H9 (cell line): ENCODE data around the gene HMX1. TPM values are rescaled to one million over a fixed set of nuclear protein-coding genes. Genes with fewer than 3 reads are reported as not detected.

Experiments used
- DNase-seq: peaks from one replicate; pipeline ENCODE4 v3.0.0-alpha.2; 2017
- H2AFZ ChIP-seq: one replicate; pipeline ENCODE4 v1.6.1; 2013; ENCODE audit warnings: mild to moderate bottlenecking, low read length, control low read depth, moderate library complexity
- H2AK5ac ChIP-seq: 2 replicates; pipeline ENCODE4 v1.6.1; 2013; ENCODE audit warnings: low read length, control low read depth, mixed read lengths; ENCODE audit not compliant: insufficient read length
- H2BK120ac ChIP-seq: one replicate; pipeline ENCODE4 v1.6.1; 2013; ENCODE audit warnings: low read depth, mild to moderate bottlenecking, low read length, control low read depth, inconsistent platforms; ENCODE audit not compliant: poor library complexity, severe bottlenecking
- H2BK12ac ChIP-seq: 2 replicates; pipeline ENCODE4 v1.6.1; 2013; ENCODE audit warnings: low read length, control low read depth, mixed read lengths, low read depth; ENCODE audit not compliant: insufficient read length
- H2BK15ac ChIP-seq: 2 replicates; pipeline ENCODE4 v1.6.1; 2013; ENCODE audit warnings: low read depth, low read length, control low read depth
- H2BK20ac ChIP-seq: one replicate; pipeline ENCODE4 v1.6.1; 2013; ENCODE audit warnings: low read depth, mild to moderate bottlenecking, low read length, control low read depth, inconsistent platforms; ENCODE audit not compliant: poor library complexity, severe bottlenecking
- H2BK5ac ChIP-seq: 2 replicates; pipeline ENCODE4 v1.6.1; 2013; ENCODE audit warnings: low read length, control low read depth, mixed read lengths; ENCODE audit not compliant: insufficient read length
- H3K14ac ChIP-seq: 2 replicates; pipeline ENCODE4 v1.6.1; 2013; ENCODE audit warnings: low read length, control low read depth; ENCODE audit not compliant: insufficient read depth
- H3K18ac ChIP-seq: 2 replicates; pipeline ENCODE4 v1.6.1; 2013; ENCODE audit warnings: low read depth, mild to moderate bottlenecking, mixed read lengths, low read length, control low read depth; ENCODE audit not compliant: insufficient read length
- H3K23ac ChIP-seq: 2 replicates; pipeline ENCODE4 v1.6.1; 2013; ENCODE audit warnings: low read length, control low read depth, mixed read lengths, low read depth; ENCODE audit not compliant: insufficient read length
- H3K23me2 ChIP-seq: 2 replicates; pipeline ENCODE4 v1.6.1; 2013; ENCODE audit warnings: low read depth, mild to moderate bottlenecking, mixed read lengths, low read length, control low read depth; ENCODE audit not compliant: insufficient read length, poor library complexity, severe bottlenecking
- H3K27ac ChIP-seq: 2 replicates; pipeline ENCODE4 v1.5.1; 2013; ENCODE audit warnings: low read length, control low read depth, mixed read lengths, low read depth; ENCODE audit not compliant: insufficient read length
- H3K27me3 ChIP-seq: 2 replicates; pipeline ENCODE4 v1.6.1; 2013; ENCODE audit warnings: low read length, control low read depth, inconsistent platforms; ENCODE audit not compliant: insufficient read depth
- H3K4ac ChIP-seq: 2 replicates; pipeline ENCODE4 v1.6.1; 2013; ENCODE audit warnings: low read depth, mild to moderate bottlenecking, control low read depth, inconsistent platforms, low read length, moderate library complexity
- H3K4me1 ChIP-seq: 2 replicates; pipeline ENCODE4 v1.6.1; 2013; ENCODE audit warnings: low read length, control low read depth, inconsistent platforms; ENCODE audit not compliant: insufficient read depth
- H3K4me2 ChIP-seq: 2 replicates; pipeline ENCODE4 v1.6.1; 2013; ENCODE audit warnings: low read length, control low read depth, mixed read lengths; ENCODE audit not compliant: insufficient read length, insufficient read depth
- H3K56ac ChIP-seq: 2 replicates; pipeline ENCODE4 v1.6.1; 2013; ENCODE audit warnings: low read depth, mild to moderate bottlenecking, mixed read lengths, low read length, control low read depth; ENCODE audit not compliant: insufficient read length
- H3K79me1 ChIP-seq: 2 replicates; pipeline ENCODE4 v1.6.1; 2013; ENCODE audit warnings: low read depth, mild to moderate bottlenecking, moderate library complexity, low read length, control low read depth, inconsistent platforms; ENCODE audit not compliant: insufficient read depth, poor library complexity, severe bottlenecking
- H3K79me2 ChIP-seq: 2 replicates; pipeline ENCODE4 v1.6.1; 2013; ENCODE audit warnings: low read length, control low read depth, inconsistent platforms; ENCODE audit not compliant: insufficient read depth
- H3K9ac ChIP-seq: 2 replicates; pipeline ENCODE4 v1.6.1; 2013; ENCODE audit warnings: low read length, control low read depth, mixed read lengths; ENCODE audit not compliant: insufficient read length; ENCODE audit errors: extremely low read depth
- H3K9me3 ChIP-seq: one replicate; pipeline ENCODE4 v1.6.1; 2013; ENCODE audit warnings: low read depth, low read length, inconsistent platforms; ENCODE audit not compliant: control insufficient read depth
- H3T11ph ChIP-seq: one replicate; pipeline ENCODE4 v1.6.1; 2013; ENCODE audit warnings: mild to moderate bottlenecking, low read length, control low read depth, inconsistent platforms
- H4K20me1 ChIP-seq: one replicate; pipeline ENCODE4 v1.6.1; 2013; ENCODE audit not compliant: control insufficient read depth, insufficient read length, insufficient read depth
- H4K5ac ChIP-seq: 2 replicates; pipeline ENCODE4 v1.6.1; 2013; ENCODE audit warnings: low read depth, mild to moderate bottlenecking, mixed read lengths, low read length, control low read depth; ENCODE audit not compliant: insufficient read length
- H4K8ac ChIP-seq: replicated peaks from 2 replicates; pipeline ENCODE4 v1.6.1; 2013; ENCODE audit warnings: low read length, control low read depth, mixed read lengths, low read depth; ENCODE audit not compliant: insufficient read length
- H4K91ac ChIP-seq: 2 replicates; pipeline ENCODE4 v1.6.1; 2013; ENCODE audit warnings: low read depth, mild to moderate bottlenecking, moderate library complexity, mixed read lengths, low read length, control low read depth; ENCODE audit not compliant: insufficient read length
- H3K27ac Mint-ChIP-seq, 3 experiments: 2 replicates in 2 of 3; 3 replicates in 1 of 3; pipeline ENCODE4 v1.8.0; 2020 to 2021; ENCODE audit warnings: mixed read lengths in 3 of 3, mild to moderate bottlenecking in 1 of 3, moderate library complexity in 1 of 3
- H3K27me3 Mint-ChIP-seq: 2 replicates; pipeline ENCODE4 v1.8.0; 2021; ENCODE audit warnings: low read depth, mild to moderate bottlenecking, moderate library complexity, mixed read lengths
- H3K36me3 Mint-ChIP-seq, 3 experiments: 2 replicates in 2 of 3; 3 replicates in 1 of 3; pipeline ENCODE4 v1.8.0; 2020 to 2021; ENCODE audit warnings: low read depth in 3 of 3, mixed read lengths in 3 of 3; ENCODE audit not compliant: insufficient read depth in 1 of 3
- H3K4me1 Mint-ChIP-seq, 2 experiments: 2 replicates each; pipeline ENCODE4 v1.8.0; 2020; ENCODE audit warnings: mixed read lengths in 2 of 2
- H3K4me3 Mint-ChIP-seq, 2 experiments: 2 replicates in 1 of 2; 3 replicates in 1 of 2; pipeline ENCODE4 v1.8.0; 2020 to 2021; ENCODE audit warnings: mild to moderate bottlenecking in 2 of 2, mixed read lengths in 2 of 2, moderate library complexity in 1 of 2
- H3K9me3 Mint-ChIP-seq, 2 experiments: 2 replicates in 1 of 2; 3 replicates in 1 of 2; pipeline ENCODE4 v1.8.0; 2020; ENCODE audit warnings: mild to moderate bottlenecking in 2 of 2, mixed read lengths in 2 of 2, moderate library complexity in 1 of 2
- WGBS: extraction: QIAGEN DNeasy Blood & Tissue Kit; methylation state at CpG from one replicate; pipeline ENCODE4 v1.1.7; 2013; ENCODE audit warnings: missing lambda C conversion rate, low lambda C conversion rate, mixed read lengths; ENCODE audit not compliant: insufficient read length; ENCODE audit errors: extremely low coverage; 5-methylcytosine and 5-hydroxymethylcytosine counted together
- total RNA-seq: library from RNA; stranded (reverse); gene quantifications from 2 replicates; pipeline ENCODE4 v1.2.1, GENCODE V29; 2021
- TF ChIP-seq, protein P1 (sequence below): fragments of 200-600 bp; sonication (generic); conservative IDR thresholded peaks from 3 replicates; pipeline ENCODE4 v1.8.0; 2021; ENCODE audit warnings: antibody characterized with exemption, mild to moderate bottlenecking

Gene HMX1
- total RNA-seq, 1 experiment from 2014 or later: 0.26 TPM

DNA sequence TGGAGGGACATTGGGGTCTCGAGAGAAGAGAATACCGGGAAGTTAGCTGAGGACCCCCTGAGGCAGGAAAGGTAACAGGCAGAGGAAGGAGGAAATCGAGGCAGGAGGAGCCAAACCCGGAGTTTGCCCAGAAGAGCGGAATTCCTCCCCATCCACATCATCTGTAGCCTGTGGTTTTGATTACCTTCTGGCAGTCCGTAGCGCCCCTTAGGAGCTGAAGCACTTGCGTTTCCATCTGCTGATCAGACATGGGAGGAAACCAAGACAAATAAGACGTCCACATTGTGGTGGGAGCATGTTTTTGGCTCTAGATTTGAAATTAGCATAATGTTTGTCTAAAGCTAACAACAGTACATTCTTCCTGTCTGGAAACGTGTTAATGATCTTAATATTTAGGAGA is 26.8 kb upstream of the HMX1 start:
- H3K56ac ChIP-seq: no peak overlapping the region
- H4K91ac ChIP-seq: no peak overlapping the region
- H3K4me2 ChIP-seq: no peak overlapping the region
- H2AFZ ChIP-seq: no peak overlapping the region
- no peak overlapping the region for H2BK15ac ChIP-seq
- H4K5ac ChIP-seq: no peak overlapping the region
- no peaks in the 10 kb centered on the region for H3K79me1 ChIP-seq
- no peaks in the 10 kb centered on the region for H3K79me2 ChIP-seq
- H2BK20ac ChIP-seq: no peak overlapping the region
- no peak for DNase-seq
- Mint-ChIP-seq H3K27ac (no peak overlapping the region), H3K4me1 (peaks cover 18 to 27% of the 10 kb centered on the region in 2 experiments), H3K27me3 (peaks cover 90% of the 10 kb centered on the region), H3K36me3 (peaks cover 0 to 7% (median 3%) of the 10 kb centered on the region in 3 experiments; a peak in 3 of 7 replicates), H3K4me3 (no peak overlapping the region), H3K9me3 (peaks cover 24 to 27% of the 10 kb centered on the region in 2 experiments)
- H4K8ac ChIP-seq: no peak overlapping the region
- TF ChIP-seq, protein P1, sequence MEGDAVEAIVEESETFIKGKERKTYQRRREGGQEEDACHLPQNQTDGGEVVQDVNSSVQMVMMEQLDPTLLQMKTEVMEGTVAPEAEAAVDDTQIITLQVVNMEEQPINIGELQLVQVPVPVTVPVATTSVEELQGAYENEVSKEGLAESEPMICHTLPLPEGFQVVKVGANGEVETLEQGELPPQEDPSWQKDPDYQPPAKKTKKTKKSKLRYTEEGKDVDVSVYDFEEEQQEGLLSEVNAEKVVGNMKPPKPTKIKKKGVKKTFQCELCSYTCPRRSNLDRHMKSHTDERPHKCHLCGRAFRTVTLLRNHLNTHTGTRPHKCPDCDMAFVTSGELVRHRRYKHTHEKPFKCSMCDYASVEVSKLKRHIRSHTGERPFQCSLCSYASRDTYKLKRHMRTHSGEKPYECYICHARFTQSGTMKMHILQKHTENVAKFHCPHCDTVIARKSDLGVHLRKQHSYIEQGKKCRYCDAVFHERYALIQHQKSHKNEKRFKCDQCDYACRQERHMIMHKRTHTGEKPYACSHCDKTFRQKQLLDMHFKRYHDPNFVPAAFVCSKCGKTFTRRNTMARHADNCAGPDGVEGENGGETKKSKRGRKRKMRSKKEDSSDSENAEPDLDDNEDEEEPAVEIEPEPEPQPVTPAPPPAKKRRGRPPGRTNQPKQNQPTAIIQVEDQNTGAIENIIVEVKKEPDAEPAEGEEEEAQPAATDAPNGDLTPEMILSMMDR: no peak
- H3K23ac ChIP-seq: no peak overlapping the region
- H3K23me2 ChIP-seq: no peaks in the 10 kb centered on the region
- H3K14ac ChIP-seq: no peak overlapping the region
- H3K4me1 ChIP-seq: peaks cover 5% of the 10 kb centered on the region; the same call in 1 of the 2 replicates
- no peak overlapping the region for H2BK12ac ChIP-seq
- no peak overlapping the region for H3K18ac ChIP-seq
- no CpG with 5 or more reads among the region's 10 CpGs for WGBS
- H3K27me3 ChIP-seq: peaks cover 24% of the 10 kb centered on the region; the same call in 1 of the 2 replicates
- H3T11ph ChIP-seq: no peak overlapping the region
- no peak overlapping the region for H2BK120ac ChIP-seq
- H3K4ac ChIP-seq: no peak overlapping the region
- H2BK5ac ChIP-seq: no peak overlapping the region
- no peak overlapping the region for H3K9ac ChIP-seq
- no peaks in the 10 kb centered on the region for H4K20me1 ChIP-seq
- peaks cover 13% of the 10 kb centered on the region for H3K9me3 ChIP-seq
- H2AK5ac ChIP-seq: no peak overlapping the region
- no peak overlapping the region for H3K27ac ChIP-seq
